Measurements from ENCODE around the gene NPLOC4. TPM values are rescaled to one million over a fixed set of nuclear protein-coding genes. Genes with fewer than 3 reads are reported as not detected.

Gene NPLOC4
- total RNA-seq, 4 donors from 2014 or later, result 58.9 to 87.7 (median 70.8) TPM

DNA sequence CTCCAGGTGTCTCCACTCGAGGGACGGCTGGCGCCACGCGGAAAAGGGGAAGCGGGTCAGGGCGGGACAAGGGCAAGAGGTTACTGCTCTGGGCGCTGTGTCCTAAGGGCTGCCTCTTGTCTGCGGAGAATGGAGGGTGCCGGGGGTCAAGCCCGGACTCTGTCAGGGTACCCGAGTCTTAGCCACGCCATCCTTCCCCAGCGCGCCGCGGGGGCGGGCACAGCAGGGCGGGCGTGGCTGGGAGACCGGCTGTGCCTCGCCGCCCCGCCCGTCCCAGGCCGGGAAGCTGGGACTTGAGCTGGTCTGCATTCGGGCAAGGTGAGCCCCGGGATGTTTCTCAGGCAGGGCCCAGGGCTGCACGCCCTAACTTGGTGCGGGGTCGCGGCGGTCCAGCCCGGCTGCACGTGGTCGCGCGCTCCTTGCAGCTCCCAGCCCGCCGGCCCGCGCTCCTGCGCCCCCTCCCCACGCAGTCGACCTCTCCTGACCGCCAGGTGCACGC is 118.1 kb downstream of the NPLOC4 start:
- TF ChIP-seq, protein P1, sequence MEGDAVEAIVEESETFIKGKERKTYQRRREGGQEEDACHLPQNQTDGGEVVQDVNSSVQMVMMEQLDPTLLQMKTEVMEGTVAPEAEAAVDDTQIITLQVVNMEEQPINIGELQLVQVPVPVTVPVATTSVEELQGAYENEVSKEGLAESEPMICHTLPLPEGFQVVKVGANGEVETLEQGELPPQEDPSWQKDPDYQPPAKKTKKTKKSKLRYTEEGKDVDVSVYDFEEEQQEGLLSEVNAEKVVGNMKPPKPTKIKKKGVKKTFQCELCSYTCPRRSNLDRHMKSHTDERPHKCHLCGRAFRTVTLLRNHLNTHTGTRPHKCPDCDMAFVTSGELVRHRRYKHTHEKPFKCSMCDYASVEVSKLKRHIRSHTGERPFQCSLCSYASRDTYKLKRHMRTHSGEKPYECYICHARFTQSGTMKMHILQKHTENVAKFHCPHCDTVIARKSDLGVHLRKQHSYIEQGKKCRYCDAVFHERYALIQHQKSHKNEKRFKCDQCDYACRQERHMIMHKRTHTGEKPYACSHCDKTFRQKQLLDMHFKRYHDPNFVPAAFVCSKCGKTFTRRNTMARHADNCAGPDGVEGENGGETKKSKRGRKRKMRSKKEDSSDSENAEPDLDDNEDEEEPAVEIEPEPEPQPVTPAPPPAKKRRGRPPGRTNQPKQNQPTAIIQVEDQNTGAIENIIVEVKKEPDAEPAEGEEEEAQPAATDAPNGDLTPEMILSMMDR (IDR thresholded peaks at IDR 0.05), result no peak
- no peak for ATAC-seq (ENCODE audit: low FRiP score)
- no peak for DNase-seq (ENCODE audit: low spot score)

DNA sequence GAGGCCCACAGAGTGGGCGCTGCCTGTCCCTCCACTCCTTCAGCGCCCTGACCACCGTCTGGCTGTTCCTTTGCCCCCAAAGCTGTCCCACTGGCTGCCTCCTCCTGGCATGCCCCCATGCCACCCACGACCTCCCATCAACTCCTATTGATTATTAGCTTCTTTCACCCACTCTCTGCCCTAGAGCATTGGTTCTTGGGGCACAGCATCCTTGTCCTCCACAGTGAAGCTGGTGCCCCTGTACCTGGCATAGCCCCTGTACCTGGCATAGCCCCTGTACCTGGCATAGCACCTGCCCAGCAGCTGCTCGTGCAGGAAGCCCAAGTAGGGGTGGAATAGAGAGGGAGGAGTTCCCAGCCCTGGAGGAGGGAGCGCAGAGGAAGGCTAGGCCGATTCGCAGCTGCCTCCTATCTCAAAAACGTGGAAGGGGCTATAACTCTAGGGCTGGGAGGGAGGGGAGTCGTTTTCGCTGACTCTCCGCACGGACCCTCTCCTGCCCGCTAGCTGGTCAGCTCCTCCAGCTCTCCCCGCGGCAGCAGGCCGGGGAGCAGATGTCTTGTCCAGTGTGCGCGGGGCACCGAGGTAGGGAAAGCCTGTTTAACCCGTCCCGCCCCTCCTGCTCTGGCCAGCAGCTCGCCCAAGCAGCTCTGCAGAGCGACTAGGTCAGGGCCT is 118.7 kb downstream of the NPLOC4 start:
- ATAC-seq (ENCODE audit: low FRiP score) (no peak), DNase-seq (ENCODE audit: low spot score) (no peak)
- TF ChIP-seq, protein P1 (IDR thresholded peaks at IDR 0.05), result no peak

DNA sequence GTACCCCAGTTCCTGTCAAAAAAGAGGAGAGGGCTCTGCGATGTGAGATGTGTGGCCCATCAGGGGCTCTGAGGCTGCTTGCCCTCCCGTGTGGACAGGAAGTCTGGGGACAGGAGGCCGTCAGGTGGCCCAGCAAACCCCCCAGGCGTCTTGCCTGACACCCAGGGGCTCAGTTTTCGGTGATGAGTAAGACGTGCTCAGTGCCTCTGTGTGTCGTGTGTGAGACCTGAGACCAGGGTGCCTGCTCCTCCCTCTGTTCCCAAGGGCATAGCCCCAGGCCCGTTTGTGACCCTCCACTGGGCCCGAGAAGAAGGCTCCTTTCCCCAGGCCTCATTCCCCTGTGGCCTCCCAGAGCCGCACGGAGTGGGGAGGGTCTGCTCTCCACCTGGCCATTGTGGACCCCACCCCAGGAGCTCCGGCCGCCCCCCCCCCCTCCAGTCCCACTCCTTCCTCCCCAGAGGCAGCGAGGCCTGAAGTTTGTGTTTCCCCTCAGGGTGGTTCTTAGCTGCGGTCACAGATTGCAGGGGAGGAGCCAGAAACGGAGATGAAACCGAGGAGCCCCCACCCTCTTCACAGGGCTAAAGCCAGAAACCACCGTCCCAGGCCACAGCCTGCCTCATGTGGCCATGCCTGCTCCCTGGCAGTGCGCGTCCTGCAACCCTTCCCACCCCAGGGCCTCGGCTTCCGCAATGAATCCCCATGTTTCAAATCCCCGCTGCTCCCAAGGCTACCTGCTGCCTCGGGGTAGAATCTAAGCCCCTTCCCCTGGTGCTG is 119.4 kb downstream of the NPLOC4 start:
- TF ChIP-seq, protein P1 (IDR thresholded peaks at IDR 0.05), result no peak
- no peak for ATAC-seq (ENCODE audit: low FRiP score)
- DNase-seq (ENCODE audit: low spot score), result no peak

DNA sequence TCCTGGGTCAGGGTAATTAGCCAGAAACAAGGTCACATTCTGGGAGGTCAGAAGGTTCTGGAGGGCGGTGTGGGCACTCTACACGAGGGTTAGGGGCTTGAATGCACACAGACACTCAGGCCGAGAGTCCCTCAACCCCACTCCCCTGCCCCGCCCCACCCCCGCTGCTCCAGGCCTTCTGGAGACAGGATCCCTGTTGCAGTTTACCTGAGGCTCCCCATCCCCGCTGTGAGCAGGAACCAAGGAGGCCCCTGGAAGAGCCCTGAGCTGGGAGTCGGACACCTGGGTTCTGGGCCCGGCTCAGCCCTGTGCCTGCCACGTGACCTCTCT is 119.9 kb downstream of the NPLOC4 start:
- DNase-seq (ENCODE audit: low spot score), result no peak
- no peak for ATAC-seq (ENCODE audit: low FRiP score)
- TF ChIP-seq, protein P1 (IDR thresholded peaks at IDR 0.05), result no peak

DNA sequence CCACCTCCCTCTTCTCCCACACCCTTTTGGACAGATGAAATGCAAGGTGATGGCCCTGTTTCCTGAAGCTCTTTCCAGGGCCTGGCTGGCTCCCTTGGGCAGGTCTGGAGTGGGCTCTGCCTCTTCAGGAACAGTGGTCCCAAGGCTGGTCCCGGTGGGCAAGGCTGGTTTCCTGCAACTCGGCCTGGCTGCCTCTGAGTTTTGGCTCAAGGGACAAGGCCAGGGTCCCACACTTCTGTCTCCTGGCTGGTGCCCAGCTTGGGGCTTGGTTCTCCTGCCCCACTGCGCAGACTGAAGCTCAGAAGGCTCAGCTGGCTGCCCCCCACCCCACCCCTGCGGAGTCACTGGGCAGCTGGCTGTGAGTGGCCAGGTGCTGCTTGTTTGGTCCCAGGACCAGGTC is 120.5 kb downstream of the NPLOC4 start:
- TF ChIP-seq, protein P1 (IDR thresholded peaks at IDR 0.05), result no peak
- ATAC-seq (ENCODE audit: low FRiP score) (no peak), DNase-seq (ENCODE audit: low spot score) (no peak)

DNA sequence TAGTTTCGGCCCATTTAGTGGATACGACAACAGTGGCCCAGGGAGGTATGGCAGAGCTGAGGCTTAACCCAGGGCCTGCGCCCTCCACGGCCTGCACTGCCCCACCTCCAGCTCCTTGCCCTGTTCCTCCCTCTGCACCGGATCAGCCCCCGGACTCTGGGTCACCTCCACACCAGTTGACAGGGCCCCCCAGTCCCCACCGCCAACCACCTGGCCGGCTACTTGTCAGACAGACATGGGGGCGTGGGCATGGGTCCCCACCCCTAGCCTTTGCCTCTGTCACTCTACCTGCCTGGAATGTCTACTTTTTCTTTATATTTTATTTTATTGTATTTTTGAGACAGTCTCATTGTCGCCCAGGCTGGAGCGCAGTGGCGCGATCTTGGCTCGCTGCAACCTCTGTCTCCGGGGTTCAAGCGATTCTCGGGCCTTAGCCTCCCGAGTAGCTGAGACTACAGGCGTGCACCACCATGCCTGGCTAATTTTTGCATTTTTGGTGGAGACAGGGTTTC is 121.3 kb downstream of the NPLOC4 start:
- ATAC-seq (ENCODE audit: low FRiP score) (no peak), DNase-seq (ENCODE audit: low spot score) (no peak)
- TF ChIP-seq, protein P1 (IDR thresholded peaks at IDR 0.05), result no peak

All from omental fat pad (tissue), 4 donors.